COR-L47 (cell line): ENCODE measurements around the gene ZNF831.

Experiments used
- DNase-seq: peaks from one replicate; lab custom pipeline; 2025; lab: John Stamatoyannopoulos, UW

ZNF831 gene

GRCh38 chr20:59214606-59215547, 51.3 kb downstream of the ZNF831 start:
- no peak for DNase-seq

GRCh38 chr20:59217173-59217572, 53.6 kb downstream of the ZNF831 start:
- DNase-seq: no peak

- no peak for DNase-seq
These were observed 54.2 kb downstream of the ZNF831 start for GRCh38 chr20:59217794-59218280.

- DNase-seq: no peak
These were observed 55.6 kb downstream of the ZNF831 start for GRCh38 chr20:59219211-59219610.

- no peak for DNase-seq
These were observed 56.5 kb downstream of the ZNF831 start for GRCh38 chr20:59220161-59220560.

- no peak for DNase-seq
These were observed 57.6 kb downstream of the ZNF831 start for GRCh38 chr20:59221049-59221706.

GRCh38 chr20:59221707-59222252, 58.2 kb downstream of the ZNF831 start:
- DNase-seq: peak; percentile 12

- peak; percentile 63 for DNase-seq
These were observed 58.9 kb downstream of the ZNF831 start for GRCh38 chr20:59222253-59223181.

- DNase-seq: peak; percentile 34
These were observed 59.6 kb downstream of the ZNF831 start for GRCh38 chr20:59223182-59223601.

GRCh38 chr20:59223750-59224149, 60.1 kb downstream of the ZNF831 start:
- DNase-seq: no peak

- no peak for DNase-seq
These were observed 60.6 kb downstream of the ZNF831 start for GRCh38 chr20:59224236-59224635.

GRCh38 chr20:59230385-59230784, 66.8 kb downstream of the ZNF831 start:
- no peak for DNase-seq

GRCh38 chr20:59231124-59231804, 67.6 kb downstream of the ZNF831 start:
- DNase-seq: no peak

GRCh38 chr20:59232618-59233017, 69.0 kb downstream of the ZNF831 start:
- no peak for DNase-seq

GRCh38 chr20:59235226-59235625, 71.6 kb downstream of the ZNF831 start:
- no peak for DNase-seq

GRCh38 chr20:59240006-59240405, 76.4 kb downstream of the ZNF831 start:
- DNase-seq: no peak

- DNase-seq: no peak
These were observed 79.3 kb downstream of the ZNF831 start for GRCh38 chr20:59242714-59243626.

- DNase-seq: no peak
These were observed 83.2 kb downstream of the ZNF831 start for GRCh38 chr20:59246691-59247400.
